Erythroblast (primary cell): ENCODE measurements around the gene SP140L.

Experiments used
- GATA1 ChIP-seq: IDR thresholded peaks from 2 replicates; pipeline ENCODE4 v1.6.1; 2011; ENCODE audit warnings: low read depth, mild to moderate bottlenecking, control low read depth, low read length, moderate library complexity
- POLR2A ChIP-seq: IDR thresholded peaks from 2 replicates; pipeline ENCODE4 v1.6.1; 2011; ENCODE audit warnings: mild to moderate bottlenecking, low read length

- TF ChIP-seq POLR2A, result no peak
- no peak for TF ChIP-seq GATA1
Measured at GRCh38 chr2:230346921-230347533, 20.0 kb downstream of the SP140L start.
